ENCODE data around the gene PDIA6.

The PDIA6 gene

DNA sequence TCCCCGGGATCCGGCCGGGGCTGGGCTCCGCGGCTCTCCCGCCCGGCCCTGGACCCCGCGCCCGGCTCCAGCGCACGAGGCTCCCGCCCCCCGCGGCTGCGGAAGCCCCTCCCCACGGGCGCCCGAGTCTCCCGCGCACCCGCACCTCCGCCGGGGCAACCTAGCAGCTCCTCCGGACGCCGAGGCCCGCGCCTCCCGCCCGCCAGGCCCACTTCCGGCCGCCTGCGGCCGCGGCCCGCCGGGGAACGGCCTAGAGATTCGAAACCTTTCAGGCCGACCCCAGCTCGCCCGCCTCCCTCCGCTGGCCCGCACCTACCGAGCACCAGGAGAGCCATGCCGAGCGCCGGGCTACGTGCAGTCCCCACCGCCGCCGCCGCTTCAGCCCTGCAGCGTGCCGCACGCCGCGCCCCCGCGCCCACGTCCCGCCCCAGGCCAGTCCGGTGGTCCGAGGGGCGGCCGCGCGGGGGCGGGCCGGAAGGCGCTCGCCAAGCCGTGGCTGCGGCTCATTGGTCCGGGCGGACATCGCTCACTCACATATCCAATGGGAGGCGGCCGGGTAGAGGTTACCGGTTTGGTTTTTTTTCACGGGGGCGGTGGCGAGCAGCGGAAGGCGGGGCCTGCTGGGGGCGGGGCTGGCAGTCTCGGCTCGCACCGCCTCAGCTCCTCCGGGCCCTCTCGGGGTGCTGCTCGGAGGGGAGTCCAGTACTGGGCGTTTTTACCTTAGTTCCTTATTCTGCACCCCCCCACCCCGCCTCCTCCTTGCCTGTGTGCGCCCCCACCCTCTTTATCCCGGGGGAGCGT is at the start of gene PDIA6:
TSS of gene PDIA6 (minus strand) at position 424 of the 801 bp plus-strand sequence. CDS start at position 335, 89 bp downstream.
- peak; percentile 87 for DNase-seq (ENCODE audit: low read depth)

DNA sequence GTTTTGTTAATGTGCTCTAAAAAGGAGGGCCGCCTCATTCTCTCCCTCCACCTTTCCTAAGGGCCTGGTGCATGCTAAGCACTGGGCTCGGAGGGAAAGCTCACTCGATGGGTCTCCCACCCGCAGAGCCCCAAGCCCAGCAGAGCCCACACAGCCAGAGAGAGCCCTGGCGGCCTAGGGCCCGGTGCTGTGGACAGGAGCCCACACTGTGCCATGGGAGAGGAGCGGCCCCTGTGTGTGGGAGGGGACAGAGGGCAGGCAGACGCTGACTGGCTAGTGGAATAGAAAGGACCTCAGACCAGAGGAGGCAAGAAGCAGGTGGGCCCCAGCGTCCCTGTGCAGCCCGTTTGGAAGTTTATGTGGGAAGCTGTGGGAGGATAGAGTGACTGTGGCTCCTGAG is 49.7 kb upstream of the PDIA6 start:
- DNase-seq (ENCODE audit: low read depth): no peak

- no peak for DNase-seq (ENCODE audit: low read depth)
Measured at GRCh38 chr2:10861765-10862164, 49.2 kb upstream of the PDIA6 start.

GRCh38 chr2:10860814-10861325 is 48.3 kb upstream of the PDIA6 start:
- DNase-seq (ENCODE audit: low read depth): no peak

GRCh38 chr2:10860081-10860813 is 47.7 kb upstream of the PDIA6 start:
- DNase-seq (ENCODE audit: low read depth): no peak

GRCh38 chr2:10859278-10859677 is 46.7 kb upstream of the PDIA6 start:
- no peak for DNase-seq (ENCODE audit: low read depth)

GRCh38 chr2:10848541-10848940 is 36.0 kb upstream of the PDIA6 start:
- DNase-seq (ENCODE audit: low read depth): no peak

DNA sequence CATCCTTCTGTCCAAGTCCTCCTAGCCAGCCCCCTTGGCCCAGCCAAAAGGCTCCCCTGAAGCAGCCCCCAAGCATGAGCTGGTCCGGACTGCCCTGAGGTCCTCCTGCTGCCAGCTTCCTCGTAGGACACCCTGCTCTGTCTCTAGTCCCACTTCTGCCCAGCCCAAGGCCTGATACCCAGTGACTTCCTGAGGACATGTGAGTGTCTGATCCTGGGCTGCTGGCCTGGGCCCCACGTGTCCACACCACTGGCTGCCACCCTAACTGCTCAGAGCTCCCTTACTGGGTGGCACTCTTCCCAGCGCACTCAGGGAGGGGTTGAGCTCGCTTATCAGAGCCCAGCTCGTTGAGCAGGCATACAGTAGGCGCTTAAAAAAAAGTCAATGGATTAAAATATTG is 34.4 kb upstream of the PDIA6 start:
- no peak for DNase-seq (ENCODE audit: low read depth)

DNA sequence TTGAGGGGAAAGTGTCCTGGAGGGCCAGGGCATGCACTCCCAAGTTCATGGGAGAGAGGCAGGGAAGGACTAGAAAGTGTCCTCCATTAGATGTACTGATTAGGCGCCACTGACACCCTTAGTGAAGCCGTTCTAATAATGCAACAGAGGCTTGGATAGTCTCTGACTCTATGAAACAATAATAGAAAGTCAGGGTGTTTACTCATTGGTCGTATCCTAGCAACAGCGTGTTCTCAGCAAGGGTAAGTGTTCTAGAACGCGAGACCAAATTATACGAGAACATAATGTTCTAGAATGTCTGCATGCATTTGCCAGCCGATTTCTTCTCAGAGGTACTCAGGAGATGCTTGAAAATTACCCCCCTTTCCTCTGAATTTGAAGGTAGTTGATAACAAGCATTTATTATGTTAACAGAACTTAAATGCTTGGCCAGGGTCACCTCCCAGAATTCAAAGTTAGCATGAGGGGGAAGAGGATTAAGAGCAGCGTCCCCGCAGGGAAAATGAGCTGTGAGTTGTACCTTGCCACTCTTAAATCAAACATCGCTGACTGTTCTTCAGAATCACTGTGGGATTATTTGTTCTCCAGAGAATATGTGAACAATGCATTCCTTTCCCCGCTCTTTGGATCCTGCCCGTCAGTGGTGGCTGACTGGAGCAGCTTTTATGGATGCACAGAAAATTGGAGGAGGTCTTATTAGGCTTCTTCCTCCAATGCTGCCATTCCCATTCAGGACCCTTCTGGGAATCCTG is 33.7 kb upstream of the PDIA6 start:
- no peak for DNase-seq (ENCODE audit: low read depth)

- no peak for DNase-seq (ENCODE audit: low read depth)
Measured at GRCh38 chr2:10845640-10846039, 33.1 kb upstream of the PDIA6 start.

DNA sequence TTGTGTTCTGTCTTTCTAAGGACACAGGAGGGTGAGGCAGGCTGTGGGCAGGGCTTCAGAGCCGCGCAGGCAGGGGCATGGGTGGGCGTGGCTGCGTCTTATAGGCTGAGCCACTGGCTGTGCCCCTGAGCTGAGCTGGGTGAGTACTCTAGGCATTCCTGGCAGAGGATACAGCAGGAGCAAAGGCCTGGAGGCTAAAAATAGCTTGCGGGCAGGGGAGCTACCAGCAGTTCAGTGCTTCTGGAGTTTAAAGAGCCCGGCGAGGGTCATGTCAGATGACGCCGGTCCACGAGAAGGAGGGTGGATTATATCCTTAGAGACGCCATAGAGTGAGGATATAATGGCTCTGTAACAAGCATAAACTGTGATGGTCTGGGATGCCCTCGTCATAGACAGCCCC is 31.5 kb upstream of the PDIA6 start:
- DNase-seq (ENCODE audit: low read depth): no peak

- no peak for DNase-seq (ENCODE audit: low read depth)
Measured at GRCh38 chr2:10842506-10842905, 29.9 kb upstream of the PDIA6 start.

- DNase-seq (ENCODE audit: low read depth): no peak
Measured at GRCh38 chr2:10841547-10842219, 29.1 kb upstream of the PDIA6 start.

DNA sequence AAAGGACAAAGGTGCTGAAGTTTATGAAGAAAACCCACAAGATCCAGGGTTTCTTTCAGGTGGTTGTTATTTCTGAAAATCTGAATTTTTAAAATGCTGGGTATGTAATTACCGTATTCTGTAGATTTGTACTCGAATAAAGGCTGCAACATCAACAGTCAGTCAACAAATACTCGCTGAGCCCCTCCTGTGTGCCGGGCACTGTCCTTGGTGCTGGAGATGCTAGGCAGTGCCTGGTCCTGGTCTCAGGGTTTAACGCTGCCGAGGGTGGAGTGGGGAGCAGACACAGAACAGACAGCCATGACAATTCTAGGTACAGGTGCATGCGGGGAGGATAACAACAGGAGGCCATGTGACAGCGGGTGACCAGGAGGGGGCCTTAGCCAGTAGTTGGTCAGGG is 27.2 kb upstream of the PDIA6 start:
- no peak for DNase-seq (ENCODE audit: low read depth)

DNA sequence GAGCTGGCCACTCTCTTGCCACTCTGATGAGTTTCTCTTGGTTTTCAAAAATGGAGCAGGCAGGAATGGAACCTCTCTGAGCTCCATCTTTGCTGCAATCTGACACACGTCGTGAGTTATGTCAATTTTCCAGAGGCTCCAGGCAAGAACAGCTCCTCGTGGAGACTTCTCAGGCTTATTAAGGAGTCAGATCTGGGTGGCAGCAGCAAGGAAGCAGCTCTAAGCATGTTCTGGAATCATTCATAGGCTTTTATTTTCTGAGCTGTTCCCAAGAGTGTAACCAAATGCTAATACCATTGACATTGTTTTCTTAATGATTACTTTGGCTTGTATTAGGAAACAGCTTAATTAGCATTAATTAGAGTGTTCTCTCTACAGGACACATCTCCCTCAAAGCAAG is 26.1 kb upstream of the PDIA6 start:
- no peak for DNase-seq (ENCODE audit: low read depth)

DNA sequence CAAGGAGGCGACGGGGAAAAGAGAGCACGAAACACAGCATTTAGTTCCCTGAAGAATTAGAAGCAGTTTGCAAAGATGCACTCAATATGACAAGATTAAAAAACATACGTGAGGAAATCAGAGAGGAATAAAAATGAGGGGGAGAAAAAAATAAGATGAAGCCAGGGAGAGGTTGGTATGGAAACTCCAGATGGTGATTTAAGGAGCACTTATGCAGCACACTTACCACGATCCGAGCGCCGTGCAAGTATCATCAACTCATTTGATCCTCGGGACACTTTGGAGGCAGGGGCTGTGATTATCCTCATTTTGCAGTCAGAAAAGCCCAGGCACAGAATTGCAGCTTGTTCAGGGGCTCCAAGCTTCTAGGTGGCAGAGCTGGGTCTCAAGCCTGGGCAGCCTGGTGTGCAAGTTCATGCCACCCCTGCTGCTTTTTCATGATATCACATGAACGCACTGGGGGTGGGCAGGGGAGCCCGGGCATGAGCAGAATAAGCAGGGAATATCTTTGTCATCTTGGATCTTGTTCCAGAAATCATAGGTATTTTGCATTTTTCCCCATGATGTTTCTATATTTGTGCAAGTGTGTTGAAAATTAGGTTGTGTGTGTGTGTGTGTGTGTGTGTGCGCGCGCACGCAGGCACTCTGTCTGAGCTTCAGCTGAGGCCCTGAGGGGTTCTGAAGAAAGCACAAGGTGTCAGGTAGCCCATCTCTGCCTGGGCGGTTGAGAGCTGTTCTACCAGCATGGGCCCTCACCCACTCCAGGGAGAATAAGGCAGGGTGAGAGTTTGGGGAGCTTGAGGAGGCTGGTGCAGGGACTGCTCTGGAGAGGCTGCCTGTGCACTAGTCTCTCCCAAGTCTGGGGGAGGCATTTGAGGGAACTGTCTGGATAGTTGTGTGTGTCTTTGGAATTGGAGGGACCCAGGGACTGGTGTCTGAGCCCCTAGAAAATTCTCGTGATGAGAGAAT is 25.0 kb upstream of the PDIA6 start:
- no peak for DNase-seq (ENCODE audit: low read depth)

DNA sequence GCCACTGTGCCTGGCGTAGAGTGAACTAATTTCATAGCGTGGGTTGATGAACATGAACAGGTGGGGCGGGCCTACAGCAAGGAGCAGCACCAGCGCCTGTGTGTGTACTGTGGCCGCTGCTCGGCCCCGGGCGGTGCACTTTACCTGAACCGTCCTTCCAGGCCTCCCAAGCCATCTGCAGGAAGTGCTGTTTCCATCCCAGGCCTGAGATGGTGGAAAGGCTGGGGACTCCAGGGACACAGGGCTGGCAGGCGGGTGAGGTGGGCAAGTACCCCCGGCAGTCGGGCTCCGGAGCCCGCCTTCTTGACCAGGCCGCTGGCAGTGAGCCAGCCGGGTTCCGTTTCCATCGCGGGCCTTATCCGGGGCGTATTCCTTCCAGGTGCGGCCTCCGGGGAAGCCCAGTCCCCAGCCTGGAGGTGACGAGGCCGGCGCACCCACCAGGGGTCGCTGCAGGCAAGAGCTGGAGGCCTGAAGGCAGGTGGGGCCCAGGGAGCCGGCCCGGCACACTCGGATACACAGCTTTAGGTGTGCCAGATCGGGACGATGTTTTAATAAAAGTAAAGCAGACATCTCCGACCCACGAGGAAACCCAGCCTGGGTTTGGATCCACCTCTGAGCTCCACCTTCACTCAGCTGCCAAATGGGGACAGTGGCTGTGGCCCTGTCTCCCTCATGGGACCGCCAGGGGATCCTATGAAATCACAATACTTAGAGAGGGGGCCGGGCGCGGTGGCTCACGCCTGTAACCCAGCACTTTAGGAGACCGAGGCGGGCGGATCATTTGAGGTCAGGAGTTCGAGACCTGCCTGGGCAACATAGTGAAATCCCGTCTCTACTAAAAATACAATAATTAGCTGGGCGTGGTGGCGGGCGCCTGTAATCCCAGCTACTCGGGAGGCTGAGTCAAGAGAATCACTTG is 22.7 kb upstream of the PDIA6 start:
- peak; percentile 54 for DNase-seq (ENCODE audit: low read depth)

DNA sequence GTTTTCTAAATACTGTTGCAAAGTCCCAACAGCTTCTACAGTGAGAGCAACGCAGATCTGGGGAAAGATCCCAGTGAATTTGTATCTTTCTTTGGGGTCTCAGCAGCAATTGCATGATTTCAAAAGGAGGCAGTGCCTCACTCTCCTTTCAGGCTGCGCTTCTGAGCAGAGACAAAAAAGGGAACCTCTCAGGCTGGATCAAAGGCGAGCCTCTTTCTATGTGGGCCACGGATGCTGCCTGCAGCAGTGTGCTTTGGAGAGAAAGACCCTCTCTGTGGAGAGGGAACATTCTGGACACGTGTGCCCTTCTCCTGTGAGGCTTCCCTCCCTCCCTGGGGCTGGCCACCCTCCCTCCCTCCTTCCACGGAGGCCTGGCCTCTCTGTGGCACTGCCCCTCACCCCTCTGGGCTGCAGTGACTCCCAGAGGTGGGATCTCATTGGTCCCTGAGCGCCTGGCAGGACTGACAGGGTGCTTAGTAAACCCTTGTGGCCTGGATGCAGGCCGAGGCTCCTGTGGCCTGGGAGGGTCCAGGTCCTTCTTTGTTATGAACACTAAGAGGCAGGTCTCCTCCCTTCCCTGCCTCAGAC is 21.6 kb upstream of the PDIA6 start:
- DNase-seq (ENCODE audit: low read depth): no peak

GRCh38 chr2:10833021-10833420 is 20.4 kb upstream of the PDIA6 start:
- no peak for DNase-seq (ENCODE audit: low read depth)
